SK-N-MC (cell line): Measurements from ENCODE around the gene GTPBP4.

Experiments used
- EZH2 ChIP-seq: fragments of 200-600 bp; sonication (generic); IDR thresholded peaks from one replicate; pipeline ENCODE4 v1.6.1; 2017; ENCODE audit warnings: antibody characterized with exemption
- POLR2AphosphoS5 ChIP-seq: IDR thresholded peaks from 2 replicates; pipeline ENCODE4 v1.6.1; 2012; ENCODE audit warnings: mild to moderate bottlenecking, low read depth, low read length, borderline replicate concordance

DNA sequence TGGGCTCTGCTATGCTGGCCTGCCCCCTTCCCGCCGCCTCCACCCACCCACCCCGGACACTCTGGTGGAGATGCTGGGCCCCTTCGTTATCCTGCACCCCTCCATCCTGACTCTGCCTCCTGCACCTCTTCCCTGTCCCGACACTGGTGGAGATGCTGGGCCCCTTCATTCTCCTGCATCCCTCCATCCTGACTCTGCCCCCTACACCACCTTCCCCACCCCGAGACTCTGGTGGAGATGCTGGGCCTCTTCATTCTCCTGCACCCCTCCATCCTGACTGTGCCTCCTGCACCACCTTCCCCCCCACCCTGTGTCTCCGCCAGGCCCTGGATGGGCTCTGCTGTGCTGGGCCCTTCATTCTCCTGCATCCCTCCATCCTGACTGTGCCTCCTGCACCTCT, 22.5 kb downstream of the GTPBP4 start:
- no peak for TF ChIP-seq POLR2AphosphoS5
- no peak for TF ChIP-seq EZH2
